ENCODE measurements around the gene NAV1. TPM values are rescaled to one million over a fixed set of nuclear protein-coding genes. Genes with fewer than 3 reads are reported as not detected.

The NAV1 gene
- total and polyA plus RNA-seq, 2 donors (not counting 3 experiments of a cell fraction or from before 2014, with no cell fraction given): 19.9 to 138 TPM

DNA sequence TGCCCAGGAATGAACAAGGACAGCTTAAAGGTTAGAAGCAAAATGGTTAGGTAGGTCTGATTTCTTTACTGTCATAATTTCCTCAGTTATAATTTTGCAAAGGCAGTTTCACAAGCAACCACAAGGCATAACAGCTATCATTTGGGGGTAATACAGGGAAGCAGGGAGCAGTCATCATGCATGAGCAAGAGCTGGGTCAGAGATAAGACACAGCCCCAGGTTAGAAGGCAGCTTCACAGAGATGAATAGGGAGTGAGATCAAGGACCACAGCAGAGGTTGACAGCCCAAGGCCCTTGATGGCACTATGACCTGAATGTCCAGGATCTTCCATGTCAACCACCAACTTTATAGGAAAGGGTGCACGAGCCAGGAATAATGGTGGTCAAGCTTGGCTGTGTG lies 23.0 kb upstream of the NAV1 start:
- Histone ChIP-seq H3K27ac (ENCODE audit: insufficient read depth, low read depth, low read length) (no peak overlapping the region), H2AFZ (ENCODE audit: low read depth, low read length) (no peak overlapping the region), H3K9me1 (replicated peaks; ENCODE audit: control insufficient read depth, extremely low read depth, insufficient read depth, low read length) (no peaks in the 10 kb centered on the region), H3K4me3 (replicated peaks in 1 of 3; ENCODE audit: insufficient read depth in 1 of 3, low read depth in 1 of 3, low read length in 3 of 3) (no peak overlapping the region), H3K79me2 (ENCODE audit: control insufficient read depth, insufficient read depth, low read length) (no peaks in the 10 kb centered on the region), H3K27me3 (ENCODE audit: control insufficient read depth in 2 of 2, insufficient read depth in 2 of 2, low read length in 2 of 2) (no peaks in the 10 kb centered on the region), H3K9me3 (replicated peaks; ENCODE audit: control insufficient read depth, insufficient read depth, low read length) (no peaks in the 10 kb centered on the region), H3K36me3 (ENCODE audit: control insufficient read depth in 2 of 2, extremely low read depth in 1 of 2, insufficient read depth in 2 of 2, low read length in 2 of 2) (no peaks in the 10 kb centered on the region), H4K20me1 (replicated peaks; ENCODE audit: control insufficient read depth, extremely low read depth, insufficient read depth, low read length) (no peaks in the 10 kb centered on the region), H3K4me2 (ENCODE audit: insufficient read depth, low read length) (no peak overlapping the region), H3K4me1 (ENCODE audit: control insufficient read depth, extremely low read depth, insufficient read depth, low read length) (peaks cover 13% of the 10 kb centered on the region), H3K9ac (replicated peaks; ENCODE audit: extremely low read depth, insufficient read depth, low read length) (no peak overlapping the region)
- peak; percentile 35 for FAIRE-seq
- no peak for TF ChIP-seq MYC (IDR thresholded peaks at IDR 0.05; ENCODE audit: low read depth, low read length)
- TF ChIP-seq, protein P1, sequence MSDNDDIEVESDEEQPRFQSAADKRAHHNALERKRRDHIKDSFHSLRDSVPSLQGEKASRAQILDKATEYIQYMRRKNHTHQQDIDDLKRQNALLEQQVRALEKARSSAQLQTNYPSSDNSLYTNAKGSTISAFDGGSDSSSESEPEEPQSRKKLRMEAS (IDR thresholded peaks at IDR 0.05; ENCODE audit: insufficient read depth, insufficient read length): no peak
- CTCF ChIA-PET: interaction anchor here (1.1 to 26.3 kb wide), 6 partner anchors 11 to 277 kb away, joined by 3 to 1317 read pairs (median 4); no protein-coding TSS in a partner anchor
- DNase-seq (ENCODE audit: low read depth, low spot score): no peak
- intact Hi-C loops (cut with micrococcal nuclease) (no loop called here), dilution Hi-C loops (cut with MboI; ENCODE audit: extremely low pct_ligation_motif_present, low sequenced_read_pairs) (loop anchor here (5.0 kb wide), 1 partner anchor 39 kb away; no protein-coding TSS in a partner anchor)
- POLR2A ChIA-PET: no interaction called here
- no TSS peak for BruUV-seq (replicated peaks)

DNA sequence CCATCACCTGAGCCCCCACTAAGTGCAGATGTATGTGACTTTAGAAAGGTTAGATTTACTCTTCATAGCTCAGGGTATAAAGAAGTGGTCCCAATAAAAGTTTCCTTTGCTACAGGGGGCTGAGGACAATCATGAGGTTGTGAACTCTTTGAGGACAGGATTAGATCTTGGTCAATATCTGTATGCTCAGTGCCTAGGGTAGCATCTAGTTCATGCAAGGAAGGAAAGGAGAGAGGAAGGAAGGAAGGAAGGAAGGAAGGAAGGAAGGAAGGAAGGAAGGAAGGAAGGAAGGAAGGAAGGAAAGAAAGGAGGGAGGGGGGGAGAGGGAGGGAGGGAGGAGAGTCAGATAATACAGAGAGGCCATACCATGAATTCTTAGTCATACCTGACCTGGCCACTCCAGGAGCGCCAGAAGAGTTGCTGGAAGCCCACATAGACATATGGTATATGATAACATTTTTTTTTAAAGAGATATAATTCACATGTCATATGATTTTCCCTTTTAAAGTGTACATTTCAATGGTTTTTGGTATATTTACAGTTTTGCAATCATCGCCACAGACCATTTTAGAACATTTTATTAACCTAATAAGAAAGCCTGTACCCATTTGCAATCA lies 22.3 kb upstream of the NAV1 start:
- Histone ChIP-seq H3K4me1 (ENCODE audit: control insufficient read depth, extremely low read depth, insufficient read depth, low read length) (peaks cover 12% of the 10 kb centered on the region), H3K27me3 (ENCODE audit: control insufficient read depth in 2 of 2, insufficient read depth in 2 of 2, low read length in 2 of 2) (no peaks in the 10 kb centered on the region), H3K9me3 (replicated peaks; ENCODE audit: control insufficient read depth, insufficient read depth, low read length) (no peaks in the 10 kb centered on the region), H3K27ac (ENCODE audit: insufficient read depth, low read depth, low read length) (no peak overlapping the region), H3K79me2 (ENCODE audit: control insufficient read depth, insufficient read depth, low read length) (no peaks in the 10 kb centered on the region), H3K4me3 (replicated peaks in 1 of 3; ENCODE audit: insufficient read depth in 1 of 3, low read depth in 1 of 3, low read length in 3 of 3) (no peak overlapping the region), H4K20me1 (replicated peaks; ENCODE audit: control insufficient read depth, extremely low read depth, insufficient read depth, low read length) (no peaks in the 10 kb centered on the region), H3K36me3 (ENCODE audit: control insufficient read depth in 2 of 2, extremely low read depth in 1 of 2, insufficient read depth in 2 of 2, low read length in 2 of 2) (no peaks in the 10 kb centered on the region), H2AFZ (ENCODE audit: low read depth, low read length) (no peak overlapping the region), H3K9me1 (replicated peaks; ENCODE audit: control insufficient read depth, extremely low read depth, insufficient read depth, low read length) (no peaks in the 10 kb centered on the region), H3K4me2 (ENCODE audit: insufficient read depth, low read length) (no peak overlapping the region), H3K9ac (replicated peaks; ENCODE audit: extremely low read depth, insufficient read depth, low read length) (no peak overlapping the region)
- ChIA-PET CTCF (interaction anchor here (1.2 to 26.3 kb wide), 5 partner anchors 14 to 276 kb away, joined by 3 to 1317 read pairs (median 6); no protein-coding TSS in a partner anchor), POLR2A (no interaction called here)
- BruUV-seq (replicated peaks): no TSS peak
- DNase-seq (ENCODE audit: low read depth, low spot score): no peak
- peak; percentile 64 for FAIRE-seq
- TF ChIP-seq POLR2A (IDR thresholded peaks at IDR 0.05; ENCODE audit: low read depth, low read length): no peak
- no peak for TF ChIP-seq MYC (IDR thresholded peaks at IDR 0.05; ENCODE audit: low read depth, low read length)
- TF ChIP-seq JUN (IDR thresholded peaks at IDR 0.05; ENCODE audit: borderline replicate concordance, insufficient read depth, insufficient read length, low read depth): no peak
- TF ChIP-seq GATA2 (IDR thresholded peaks at IDR 0.05; ENCODE audit: insufficient read depth, insufficient read length, low read depth, low read length): no peak
- no peak for TF ChIP-seq EZH2 (IDR thresholded peaks at IDR 0.05; ENCODE audit: borderline replicate concordance, low read depth, low read length, severe bottlenecking)
- TF ChIP-seq FOS (IDR thresholded peaks at IDR 0.05; ENCODE audit: borderline replicate concordance, insufficient read depth, low read length): no peak
- TF ChIP-seq, protein P2, sequence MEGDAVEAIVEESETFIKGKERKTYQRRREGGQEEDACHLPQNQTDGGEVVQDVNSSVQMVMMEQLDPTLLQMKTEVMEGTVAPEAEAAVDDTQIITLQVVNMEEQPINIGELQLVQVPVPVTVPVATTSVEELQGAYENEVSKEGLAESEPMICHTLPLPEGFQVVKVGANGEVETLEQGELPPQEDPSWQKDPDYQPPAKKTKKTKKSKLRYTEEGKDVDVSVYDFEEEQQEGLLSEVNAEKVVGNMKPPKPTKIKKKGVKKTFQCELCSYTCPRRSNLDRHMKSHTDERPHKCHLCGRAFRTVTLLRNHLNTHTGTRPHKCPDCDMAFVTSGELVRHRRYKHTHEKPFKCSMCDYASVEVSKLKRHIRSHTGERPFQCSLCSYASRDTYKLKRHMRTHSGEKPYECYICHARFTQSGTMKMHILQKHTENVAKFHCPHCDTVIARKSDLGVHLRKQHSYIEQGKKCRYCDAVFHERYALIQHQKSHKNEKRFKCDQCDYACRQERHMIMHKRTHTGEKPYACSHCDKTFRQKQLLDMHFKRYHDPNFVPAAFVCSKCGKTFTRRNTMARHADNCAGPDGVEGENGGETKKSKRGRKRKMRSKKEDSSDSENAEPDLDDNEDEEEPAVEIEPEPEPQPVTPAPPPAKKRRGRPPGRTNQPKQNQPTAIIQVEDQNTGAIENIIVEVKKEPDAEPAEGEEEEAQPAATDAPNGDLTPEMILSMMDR (IDR thresholded peaks at IDR 0.05; ENCODE audit: extremely low read depth in 1 of 2, insufficient read depth in 1 of 2, low read depth in 1 of 2, low read length in 2 of 2): no peak
- TF ChIP-seq, protein P1 (IDR thresholded peaks at IDR 0.05; ENCODE audit: insufficient read depth, insufficient read length): no peak
- TF ChIP-seq POLR2AphosphoS5 (IDR thresholded peaks at IDR 0.05; ENCODE audit: insufficient read depth, low read depth, low read length): no peak
- intact Hi-C loops (cut with micrococcal nuclease) (no loop called here), dilution Hi-C loops (cut with MboI; ENCODE audit: extremely low pct_ligation_motif_present, low sequenced_read_pairs) (loop anchor here (5.0 kb wide), 1 partner anchor 39 kb away; no protein-coding TSS in a partner anchor)
